ENCODE measurements around the gene PRSS27.

The PRSS27 gene

DNA sequence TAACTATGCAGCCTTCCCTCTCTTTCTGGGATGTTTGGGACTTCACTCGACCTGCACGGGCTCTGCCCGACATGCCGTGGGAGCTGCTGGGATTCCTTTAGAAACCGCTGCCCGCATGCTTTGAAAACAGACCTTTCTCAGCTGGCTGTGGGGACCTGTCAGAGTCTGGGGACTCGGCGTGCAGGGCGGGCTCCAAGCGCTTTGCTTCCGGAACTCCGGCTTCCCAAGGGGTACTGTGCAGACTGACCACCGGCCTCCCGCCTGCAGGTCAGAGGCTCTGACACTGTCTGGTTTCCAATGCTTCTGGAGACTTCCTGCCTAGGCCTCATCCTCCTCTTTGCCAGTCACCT, 11.8 kb downstream of the PRSS27 start:
- no peaks in the 10 kb centered on the region for H3K27me3 ChIP-seq (replicated peaks)
- DNase-seq = no peak
- H3K4me3 ChIP-seq (ENCODE audit: low read depth, low read length) = no peak overlapping the region
- in situ Hi-C loops (cut with HindIII; ENCODE audit: low pct_ligation_motif_present, low sequenced_read_pairs) = no loop called here
- H3K36me3 ChIP-seq (replicated peaks) = peaks cover 30% of the 10 kb centered on the region
- no peak overlapping the region for H3K27ac ChIP-seq
- TF ChIP-seq, protein P1, sequence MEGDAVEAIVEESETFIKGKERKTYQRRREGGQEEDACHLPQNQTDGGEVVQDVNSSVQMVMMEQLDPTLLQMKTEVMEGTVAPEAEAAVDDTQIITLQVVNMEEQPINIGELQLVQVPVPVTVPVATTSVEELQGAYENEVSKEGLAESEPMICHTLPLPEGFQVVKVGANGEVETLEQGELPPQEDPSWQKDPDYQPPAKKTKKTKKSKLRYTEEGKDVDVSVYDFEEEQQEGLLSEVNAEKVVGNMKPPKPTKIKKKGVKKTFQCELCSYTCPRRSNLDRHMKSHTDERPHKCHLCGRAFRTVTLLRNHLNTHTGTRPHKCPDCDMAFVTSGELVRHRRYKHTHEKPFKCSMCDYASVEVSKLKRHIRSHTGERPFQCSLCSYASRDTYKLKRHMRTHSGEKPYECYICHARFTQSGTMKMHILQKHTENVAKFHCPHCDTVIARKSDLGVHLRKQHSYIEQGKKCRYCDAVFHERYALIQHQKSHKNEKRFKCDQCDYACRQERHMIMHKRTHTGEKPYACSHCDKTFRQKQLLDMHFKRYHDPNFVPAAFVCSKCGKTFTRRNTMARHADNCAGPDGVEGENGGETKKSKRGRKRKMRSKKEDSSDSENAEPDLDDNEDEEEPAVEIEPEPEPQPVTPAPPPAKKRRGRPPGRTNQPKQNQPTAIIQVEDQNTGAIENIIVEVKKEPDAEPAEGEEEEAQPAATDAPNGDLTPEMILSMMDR (IDR thresholded peaks at IDR 0.05; ENCODE audit: low read depth, low read length, missing control alignments) = no peak

DNA sequence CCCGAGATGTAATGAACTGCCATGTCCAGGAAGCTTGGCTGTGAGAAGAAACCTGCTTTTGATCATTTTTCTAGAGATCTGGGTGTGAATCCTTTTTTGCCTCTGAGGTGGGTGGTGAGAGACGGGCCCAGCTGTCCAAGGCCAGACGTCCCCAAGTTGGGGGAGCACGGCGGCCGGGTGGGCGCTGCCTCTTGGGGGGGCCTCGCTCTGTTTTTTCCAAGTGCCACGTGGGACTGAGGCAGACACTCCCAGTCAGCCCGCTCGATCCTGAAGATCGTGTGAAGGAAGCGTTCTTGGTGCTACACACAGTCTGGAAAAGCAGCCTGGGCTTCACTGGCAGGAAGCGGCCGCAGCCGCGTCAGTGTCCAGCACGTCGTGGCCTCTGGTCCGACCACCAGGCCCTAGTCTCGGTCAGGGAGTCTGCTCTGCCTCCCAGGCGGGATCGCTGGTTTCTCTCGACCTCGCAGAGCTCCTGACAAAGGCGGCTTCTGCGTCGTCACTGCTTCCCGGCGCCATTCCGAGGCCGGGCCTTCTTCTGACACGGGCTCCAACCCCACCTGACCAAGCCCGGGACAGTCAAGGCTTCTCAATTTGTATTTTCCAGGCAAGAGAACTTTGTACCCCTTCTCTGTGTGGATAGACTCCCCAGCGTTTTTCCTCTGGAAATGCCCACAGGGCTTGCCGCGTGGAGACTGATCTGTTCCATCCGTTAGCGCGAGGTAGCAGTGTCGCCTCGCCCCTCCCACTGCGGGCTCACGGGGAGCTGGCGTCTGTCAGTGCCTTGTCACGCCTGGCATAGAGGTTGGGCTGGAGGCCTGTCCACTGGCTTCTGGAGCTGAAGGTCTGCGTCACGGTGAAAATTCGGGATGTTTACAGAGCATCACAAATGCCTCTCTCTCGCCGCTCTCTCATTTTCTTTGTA, 12.4 kb downstream of the PRSS27 start:
- no peaks in the 10 kb centered on the region for H3K27me3 ChIP-seq (replicated peaks)
- no peak overlapping the region for H3K4me3 ChIP-seq (ENCODE audit: low read depth, low read length)
- peaks cover 36% of the 10 kb centered on the region for H3K36me3 ChIP-seq (replicated peaks)
- TF ChIP-seq, protein P1 (IDR thresholded peaks at IDR 0.05; ENCODE audit: low read depth, low read length, missing control alignments) = no peak
- DNase-seq = no peak
- no peak overlapping the region for H3K27ac ChIP-seq
- in situ Hi-C loops (cut with HindIII; ENCODE audit: low pct_ligation_motif_present, low sequenced_read_pairs) = no loop called here

- no peak overlapping the region for H3K4me3 ChIP-seq (ENCODE audit: low read depth, low read length)
- H3K27ac ChIP-seq = no peak overlapping the region
- no peaks in the 10 kb centered on the region for H3K27me3 ChIP-seq (replicated peaks)
- DNase-seq = no peak
- H3K36me3 ChIP-seq (replicated peaks) = peaks cover 43% of the 10 kb centered on the region
- in situ Hi-C loops (cut with HindIII; ENCODE audit: low pct_ligation_motif_present, low sequenced_read_pairs) = no loop called here
- TF ChIP-seq, protein P1 (IDR thresholded peaks at IDR 0.05; ENCODE audit: low read depth, low read length, missing control alignments) = no peak
Measured at GRCh38 chr16:2706611-2707311, 13.3 kb downstream of the PRSS27 start.

DNA sequence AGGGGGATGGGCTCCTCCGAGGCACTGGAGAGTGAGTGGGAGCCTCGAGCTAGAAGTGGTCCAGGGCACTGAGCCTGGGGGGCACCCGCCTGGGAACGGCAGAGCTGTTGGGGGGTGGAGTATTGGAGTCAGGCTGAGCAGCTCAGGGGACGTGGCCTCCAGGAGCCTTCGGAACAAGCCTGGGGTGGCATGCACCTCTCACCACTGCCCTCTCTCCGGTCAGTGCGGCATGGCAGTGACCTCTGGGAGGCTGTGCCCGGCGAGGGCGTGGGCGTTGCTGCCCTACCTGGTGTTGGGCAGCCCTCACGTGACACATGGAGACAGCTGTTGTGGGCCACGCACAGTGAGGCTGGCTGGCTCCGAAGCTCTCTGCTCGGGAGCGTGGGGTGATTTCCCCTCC, 13.9 kb downstream of the PRSS27 start:
- TF ChIP-seq, protein P1 (IDR thresholded peaks at IDR 0.05; ENCODE audit: low read depth, low read length, missing control alignments) = no peak
- no peak overlapping the region for H3K27ac ChIP-seq
- in situ Hi-C loops (cut with HindIII; ENCODE audit: low pct_ligation_motif_present, low sequenced_read_pairs) = no loop called here
- DNase-seq = no peak
- no peaks in the 10 kb centered on the region for H3K27me3 ChIP-seq (replicated peaks)
- H3K36me3 ChIP-seq (replicated peaks) = peaks cover 49% of the 10 kb centered on the region
- H3K4me3 ChIP-seq (ENCODE audit: low read depth, low read length) = no peak overlapping the region

- H3K27me3 ChIP-seq (replicated peaks) = no peaks in the 10 kb centered on the region
- in situ Hi-C loops (cut with HindIII; ENCODE audit: low pct_ligation_motif_present, low sequenced_read_pairs) = no loop called here
- no peak for DNase-seq
- no peak overlapping the region for H3K27ac ChIP-seq
- peaks cover 56% of the 10 kb centered on the region for H3K36me3 ChIP-seq (replicated peaks)
- no peak overlapping the region for H3K4me3 ChIP-seq (ENCODE audit: low read depth, low read length)
- TF ChIP-seq, protein P1 (IDR thresholded peaks at IDR 0.05; ENCODE audit: low read depth, low read length, missing control alignments) = no peak
Measured at GRCh38 chr16:2705351-2705750, 14.7 kb downstream of the PRSS27 start.
